Breast epithelium (tissue), 3 donors: ENCODE measurements around the gene KRT16.

Experiments used
- CTCF ChIP-seq, 3 donors: fragments of 450-650 bp; IDR thresholded peaks; one replicate each; pipeline ENCODE4 v1.5.1; 2016 to 2017; ENCODE audit warnings: antibody characterized with exemption in 3 of 3, mild to moderate bottlenecking in 3 of 3, moderate library complexity in 3 of 3
- POLR2AphosphoS5 ChIP-seq, 3 donors: sonication (generic); formaldehyde crosslinking; IDR thresholded peaks; one replicate each; pipeline ENCODE4 v1.6.1; 2017; ENCODE audit warnings: antibody characterized with exemption in 3 of 3

- TF ChIP-seq CTCF (IDR thresholded peaks at IDR 0.05) = no peak
- no peak for TF ChIP-seq POLR2AphosphoS5 (IDR thresholded peaks at IDR 0.05)
Measured at GRCh38 chr17:41657176-41657754, 44.7 kb upstream of the KRT16 start.
